GM18505 (cell line): ENCODE measurements around the gene STX18.
"Not testable (repeated sequence)": the region's sequence is repeated elsewhere in the genome, so short reads cannot be mapped to it uniquely, and the experiment has no call there.

Experiments
- ATAC-seq: cut with Tn5 transposase; IDR thresholded peaks from one replicate; pipeline ENCODE4 v1.9.1; 2021; ENCODE audit not compliant: unreplicated experiment
- POLR2A ChIP-seq: IDR thresholded peaks from 4 replicates; pipeline ENCODE4 v1.6.1; 2011; ENCODE audit warnings: borderline replicate concordance; ENCODE audit not compliant: insufficient read depth, insufficient read length; ENCODE audit errors: extremely low read depth

STX18 gene

DNA sequence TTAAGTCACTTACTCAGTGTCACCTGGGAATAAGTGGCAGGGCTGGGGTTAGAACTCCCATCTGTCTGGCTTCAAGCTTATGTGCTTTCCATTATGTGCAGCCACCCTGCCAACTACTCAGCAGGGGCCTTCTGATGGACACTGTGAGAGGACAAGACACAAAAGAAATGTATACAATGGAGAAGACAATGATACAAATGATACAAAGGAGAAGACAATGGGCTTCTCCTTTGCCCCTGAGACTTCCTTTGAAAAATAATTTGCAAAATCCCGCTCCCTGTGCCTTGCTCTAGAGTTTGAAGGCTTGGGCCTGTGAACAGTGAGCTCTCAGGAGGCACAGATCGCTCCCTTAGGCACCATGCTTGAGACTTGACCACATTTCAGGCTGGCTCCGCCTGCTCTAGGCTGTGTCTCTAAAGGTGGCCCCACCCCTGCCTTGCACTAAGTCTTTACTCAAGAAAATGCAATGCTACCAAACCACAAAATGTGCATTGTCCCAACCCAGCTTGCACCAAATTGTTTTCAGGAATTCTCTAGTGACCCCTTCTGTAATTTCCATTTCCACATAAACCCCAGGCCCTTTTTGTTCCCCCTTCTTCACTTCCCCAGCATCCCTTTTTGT, 27.1 kb upstream of the STX18 start:
- no peak for TF ChIP-seq POLR2A
- no peak for ATAC-seq

DNA sequence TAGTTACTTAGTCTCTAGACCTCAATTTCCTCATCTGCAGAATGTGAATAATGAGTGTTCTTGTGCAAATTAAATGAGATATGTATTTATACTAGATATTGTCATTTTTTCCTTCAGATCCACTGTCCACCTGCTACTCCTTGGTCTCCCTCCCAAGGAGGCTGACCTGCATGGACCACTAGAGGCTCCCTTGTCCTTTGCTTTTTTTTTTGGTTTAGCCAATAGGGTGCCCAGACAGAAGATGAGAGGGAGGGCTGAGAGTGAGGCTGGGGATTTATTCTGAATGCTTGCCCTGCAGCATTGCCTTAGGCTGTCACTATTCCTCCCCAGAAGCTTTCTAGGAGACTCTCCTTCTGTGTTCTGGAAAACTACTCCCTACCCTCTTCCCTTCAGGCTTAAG, 24.5 kb upstream of the STX18 start:
- not testable (repeated sequence) for ATAC-seq

DNA sequence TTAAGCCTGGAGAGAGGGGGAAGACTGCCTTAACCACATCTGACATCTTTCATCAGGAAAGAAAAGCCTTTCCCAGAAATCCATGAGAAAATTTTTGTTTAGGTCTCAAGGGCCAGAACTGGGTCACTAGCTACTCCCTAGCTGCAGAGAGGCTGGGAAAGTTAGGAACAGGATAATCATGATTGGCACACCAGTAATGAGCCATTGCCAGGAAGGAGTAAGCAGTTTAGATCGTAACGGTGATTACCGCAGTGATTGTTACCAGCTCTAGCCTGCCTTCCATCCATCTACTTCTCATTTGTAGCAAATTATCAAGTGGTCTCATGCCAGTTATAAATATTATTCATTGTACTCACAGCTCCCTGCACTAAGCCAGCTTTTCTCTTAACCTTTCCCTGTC, 22.7 kb upstream of the STX18 start:
- ATAC-seq = no peak

DNA sequence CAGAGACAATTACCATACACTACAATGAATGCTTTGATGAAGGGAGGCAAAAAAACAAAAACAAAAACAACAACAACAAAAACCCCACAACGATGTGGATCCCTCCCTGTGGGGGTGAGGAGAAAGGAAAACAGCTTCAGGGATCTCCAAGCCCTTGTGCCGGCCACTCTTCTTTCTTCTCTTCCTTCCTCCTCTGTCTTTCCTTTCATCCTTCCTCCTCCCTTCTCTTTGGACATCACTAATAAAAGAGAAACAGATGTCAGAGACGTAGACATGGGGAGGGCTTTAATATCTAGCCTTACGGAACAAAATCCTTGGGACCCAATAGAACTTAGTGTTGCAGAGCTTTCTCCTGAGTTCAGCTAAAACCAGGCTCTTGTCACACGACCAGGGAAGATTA, 18.8 kb upstream of the STX18 start:
- ATAC-seq = no peak
- no peak for TF ChIP-seq POLR2A

More for the DNA sequence above, 22.7 kb upstream of the STX18 start:
- no peak for TF ChIP-seq POLR2A

DNA sequence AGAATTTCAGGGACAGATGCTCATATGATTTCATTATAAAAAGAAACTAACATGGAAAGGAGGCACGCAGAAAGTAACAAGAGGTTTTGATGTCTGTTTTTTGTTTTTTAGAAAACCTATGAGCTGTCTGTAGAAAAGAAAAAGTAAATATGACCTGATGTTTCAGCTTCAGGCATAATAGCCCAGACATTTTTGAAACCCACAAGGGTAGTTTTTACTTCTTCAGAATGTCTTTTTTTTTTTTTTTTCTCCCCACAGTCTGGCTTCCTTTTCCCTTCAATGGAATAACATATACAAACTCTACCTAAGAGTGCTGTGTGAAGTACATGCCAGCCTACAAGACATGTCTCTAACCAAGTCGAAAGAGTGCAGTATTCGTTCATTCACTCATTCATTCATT, 18.3 kb upstream of the STX18 start:
- ATAC-seq = no peak
- TF ChIP-seq POLR2A = no peak

DNA sequence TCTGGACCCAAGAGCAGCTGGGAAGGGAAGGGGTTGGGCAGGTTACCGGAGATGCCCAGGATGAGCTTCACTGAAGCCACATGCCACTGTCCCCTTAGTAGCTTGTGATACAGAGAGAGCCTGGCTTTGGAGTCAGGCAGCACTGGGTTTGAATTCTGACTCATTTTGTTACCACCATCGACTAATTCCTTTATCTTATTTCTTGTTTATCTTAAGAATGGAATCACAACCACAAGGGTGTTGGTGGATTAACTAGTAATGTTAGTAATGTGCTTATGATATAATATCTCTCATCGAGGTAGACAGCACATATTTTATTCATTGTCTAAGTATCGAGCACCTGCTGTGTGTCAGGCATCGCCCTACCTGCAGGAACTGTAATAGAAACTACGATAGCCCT, 17.7 kb upstream of the STX18 start:
- ATAC-seq = no peak
- no peak for TF ChIP-seq POLR2A

DNA sequence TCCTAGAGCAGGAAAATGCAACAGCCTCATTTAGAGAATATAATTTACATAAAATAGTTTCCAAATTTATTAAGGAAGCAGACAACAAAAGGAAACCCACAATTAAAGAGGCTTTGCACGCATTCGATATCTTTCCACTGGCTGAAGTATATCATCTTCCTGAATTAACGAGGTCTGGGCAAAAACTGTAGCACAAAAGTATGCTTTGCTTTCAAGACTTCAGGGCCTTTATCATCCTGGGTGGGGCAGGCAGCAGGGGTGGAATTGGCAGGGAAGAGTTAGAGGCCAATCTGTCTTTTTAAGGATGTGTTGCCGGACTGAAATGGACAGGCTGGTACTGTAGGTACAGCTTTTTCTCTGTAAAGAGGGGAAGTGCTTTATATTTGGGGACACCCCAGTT, 17.0 kb upstream of the STX18 start:
- no peak for ATAC-seq

DNA sequence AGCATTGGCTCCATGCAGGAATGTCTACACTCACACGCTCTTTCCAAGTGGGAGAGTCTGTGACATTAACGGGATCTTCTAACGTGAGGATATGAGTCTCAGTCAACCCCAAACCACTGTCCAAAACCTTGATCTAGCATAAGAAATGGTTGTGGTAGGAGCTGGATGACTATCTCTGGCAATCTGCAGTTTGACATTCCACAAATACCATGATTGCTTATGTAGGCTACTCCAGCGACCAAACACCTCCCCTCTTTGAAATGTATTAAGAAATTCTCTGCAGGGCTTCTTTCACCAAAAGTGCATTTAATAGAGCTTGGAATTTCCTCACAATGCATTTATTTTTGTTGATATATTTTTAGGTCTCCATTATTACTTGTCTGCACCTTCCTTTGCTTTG, 14.1 kb upstream of the STX18 start:
- ATAC-seq = no peak
- TF ChIP-seq POLR2A = no peak

More for the DNA sequence above, 17.0 kb upstream of the STX18 start:
- no peak for TF ChIP-seq POLR2A

DNA sequence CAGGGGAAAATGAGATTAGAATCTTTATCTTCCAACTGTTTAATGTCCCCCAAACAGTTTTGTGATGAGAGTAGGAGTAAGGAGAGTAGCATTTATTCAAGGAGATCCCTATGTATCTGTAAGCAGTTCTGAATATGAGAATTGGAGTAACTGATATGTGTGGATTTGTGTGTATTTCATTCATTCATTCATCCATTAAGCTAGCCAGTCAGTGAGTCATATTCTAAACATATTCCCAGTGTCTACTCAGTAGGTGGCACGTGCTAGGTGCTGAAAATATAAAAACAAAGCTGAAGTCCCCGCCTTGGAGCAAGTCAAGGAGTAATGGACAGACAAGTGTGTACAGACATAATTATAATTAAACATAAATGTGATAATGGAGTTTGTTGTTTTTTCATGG, 12.4 kb upstream of the STX18 start:
- ATAC-seq = no peak
- no peak for TF ChIP-seq POLR2A

DNA sequence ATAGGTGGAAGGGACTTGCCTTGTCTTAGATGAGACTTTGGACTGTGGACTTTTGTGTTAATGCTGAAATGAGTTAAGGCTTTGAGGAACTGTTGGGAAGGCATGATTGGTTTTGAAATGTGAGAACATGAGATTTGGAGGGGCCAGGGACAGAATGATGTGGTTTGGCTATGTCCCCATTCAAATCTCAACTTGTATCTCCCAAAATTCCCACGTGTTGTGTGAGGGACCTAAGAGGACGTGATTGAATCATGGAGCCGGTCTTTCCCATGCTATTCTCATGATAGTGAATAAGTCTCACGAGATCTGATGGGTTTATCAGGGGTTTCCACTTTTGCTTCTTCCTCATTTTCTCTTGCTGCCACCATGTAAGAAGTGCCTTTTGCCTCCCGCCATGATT, 10.2 kb upstream of the STX18 start:
- ATAC-seq = not testable (repeated sequence)

DNA sequence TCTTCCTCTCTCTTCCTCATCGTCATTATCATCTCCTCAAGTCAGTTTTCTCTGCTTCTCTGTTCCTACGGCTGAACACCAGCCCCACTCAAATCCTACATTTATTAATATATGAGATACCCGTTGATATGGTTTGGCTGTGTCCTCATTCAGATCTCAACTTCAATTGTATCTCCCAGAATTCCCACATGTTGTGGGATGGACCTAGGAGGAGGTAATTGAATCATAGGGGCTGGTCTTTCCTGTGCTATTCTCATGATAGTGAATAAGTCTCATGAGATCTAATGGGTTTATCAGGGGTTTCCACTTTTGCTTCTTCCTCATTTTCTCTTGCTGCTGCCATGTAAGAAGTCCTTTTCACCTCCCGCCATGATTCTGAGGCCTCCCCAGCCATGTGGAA, 8.3 kb upstream of the STX18 start:
- ATAC-seq = not testable (repeated sequence)

DNA sequence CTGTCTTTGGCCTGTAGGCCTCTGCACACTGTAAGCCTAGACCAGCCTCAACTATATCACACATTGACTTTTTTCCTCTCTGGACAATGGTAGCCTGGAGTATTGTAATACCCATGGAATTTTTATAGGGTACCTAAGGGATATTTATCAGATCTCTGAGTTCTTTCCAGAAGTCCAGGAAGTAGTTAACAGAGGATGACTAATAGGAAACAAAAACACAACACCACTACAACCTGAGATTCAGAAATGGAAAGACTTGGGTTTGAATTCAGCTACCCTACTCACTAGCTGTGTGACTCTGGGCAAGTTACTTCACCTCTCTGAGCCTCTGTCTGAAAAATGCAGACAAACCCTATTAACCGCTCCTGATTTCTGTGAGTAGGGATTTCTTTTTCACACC, 7.7 kb upstream of the STX18 start:
- no peak for ATAC-seq

DNA sequence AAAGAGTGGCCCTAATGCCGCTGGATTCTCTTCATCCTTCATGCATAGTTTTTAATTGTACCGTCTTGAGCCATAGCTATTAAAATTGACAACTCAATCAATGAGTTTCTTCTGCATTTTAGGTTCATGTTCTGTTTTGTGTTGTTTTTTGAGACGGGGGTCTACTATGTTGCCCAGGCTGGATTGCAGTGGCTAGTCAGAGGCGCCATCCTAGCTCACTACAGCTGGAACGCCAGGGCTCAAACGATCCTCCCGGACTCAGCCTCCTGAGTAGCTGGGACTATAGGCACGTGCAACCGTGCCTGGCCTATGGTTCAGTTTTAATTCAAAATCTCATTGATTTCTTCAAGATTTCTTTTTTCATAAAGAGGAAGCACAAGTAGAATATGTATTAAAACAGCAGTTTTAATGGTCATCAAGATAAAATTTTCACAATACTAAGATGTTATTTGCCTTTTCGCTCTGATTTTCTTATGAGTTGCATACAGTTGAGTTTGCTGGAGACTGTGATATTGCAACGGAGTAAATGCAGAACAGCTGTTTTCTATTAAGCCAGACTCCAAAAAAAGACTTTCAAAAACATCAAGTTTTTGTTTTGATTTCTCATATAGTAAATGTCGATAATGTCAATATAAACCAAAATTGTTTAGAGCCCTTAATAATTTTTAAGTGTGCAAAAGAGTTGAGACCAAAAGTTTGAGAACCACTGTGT, 1.1 kb upstream of the STX18 start:
- no peak for TF ChIP-seq POLR2A
- ATAC-seq = no peak

More for the DNA sequence above, 7.7 kb upstream of the STX18 start:
- TF ChIP-seq POLR2A = no peak

DNA sequence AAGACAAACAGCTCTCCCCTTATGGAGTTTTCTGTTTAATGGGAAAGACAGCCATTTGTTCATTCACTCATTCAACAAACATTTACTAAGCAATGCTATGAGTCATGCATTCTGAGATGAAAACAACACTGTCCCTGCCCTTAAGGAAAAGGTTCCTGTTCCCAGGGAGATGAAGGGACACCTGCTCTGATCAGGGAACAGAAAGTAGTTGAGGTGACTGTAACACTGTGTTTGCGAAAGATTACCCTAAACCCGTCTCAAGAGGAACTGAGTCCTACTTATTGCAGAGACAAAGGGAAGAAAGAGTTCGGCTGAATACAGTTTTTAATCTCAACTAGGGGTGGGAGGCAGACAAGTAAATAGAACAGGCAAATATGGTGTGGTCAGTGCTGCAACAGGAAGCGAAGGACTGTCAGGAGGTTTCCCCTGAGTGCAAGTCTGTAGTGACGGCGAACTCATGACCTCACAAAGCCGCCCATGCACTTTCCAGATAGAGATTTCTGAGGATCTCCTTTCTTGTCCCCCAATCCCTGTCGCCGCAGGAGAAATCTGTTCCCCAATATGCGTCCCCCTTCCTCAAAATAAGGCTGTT, 712 bp downstream of the STX18 start:
- ATAC-seq = no peak
- no peak for TF ChIP-seq POLR2A

DNA sequence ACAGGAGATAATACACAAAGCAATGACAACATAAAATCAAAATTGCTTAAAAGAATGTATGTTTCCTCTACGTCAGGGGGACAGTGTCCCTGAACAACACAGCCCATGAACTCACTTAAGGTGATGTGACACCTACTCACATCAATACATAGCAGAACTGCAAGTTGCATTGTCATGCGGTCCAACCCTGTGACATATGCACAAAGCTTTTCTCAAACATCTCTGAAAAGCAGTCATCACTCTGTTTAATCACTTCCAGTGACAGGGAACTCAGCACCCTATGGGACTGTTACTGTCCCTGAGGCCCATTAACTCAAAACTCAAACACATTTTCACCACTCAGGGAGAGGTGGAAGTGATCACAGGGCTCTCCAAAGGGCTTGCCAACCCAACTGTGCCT, 2.4 kb downstream of the STX18 start:
- no peak for TF ChIP-seq POLR2A

DNA sequence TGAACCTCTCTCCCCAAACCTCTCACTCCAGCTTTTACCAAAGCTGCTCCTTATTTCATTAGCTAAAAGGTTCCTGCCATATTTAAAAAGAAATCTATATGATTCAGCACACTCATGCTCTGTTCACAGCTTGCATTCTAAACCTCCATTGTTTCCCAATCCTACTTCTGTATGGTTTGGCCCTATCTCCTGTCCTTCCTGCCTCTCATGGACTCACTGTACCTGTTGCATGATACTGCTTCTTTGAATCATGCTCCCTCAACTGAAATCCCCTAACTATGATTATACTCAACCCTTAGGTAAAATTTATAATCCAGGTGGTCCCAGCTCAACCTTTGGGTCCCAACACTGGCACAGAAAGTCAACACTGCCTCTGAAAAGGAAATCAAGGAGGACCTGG, 6.3 kb downstream of the STX18 start:
- no peak for TF ChIP-seq POLR2A
- no peak for ATAC-seq

More for the DNA sequence above, 2.4 kb downstream of the STX18 start:
- no peak for ATAC-seq
